Measurements from ENCODE around the gene STAT5B.

Gene STAT5B

DNA sequence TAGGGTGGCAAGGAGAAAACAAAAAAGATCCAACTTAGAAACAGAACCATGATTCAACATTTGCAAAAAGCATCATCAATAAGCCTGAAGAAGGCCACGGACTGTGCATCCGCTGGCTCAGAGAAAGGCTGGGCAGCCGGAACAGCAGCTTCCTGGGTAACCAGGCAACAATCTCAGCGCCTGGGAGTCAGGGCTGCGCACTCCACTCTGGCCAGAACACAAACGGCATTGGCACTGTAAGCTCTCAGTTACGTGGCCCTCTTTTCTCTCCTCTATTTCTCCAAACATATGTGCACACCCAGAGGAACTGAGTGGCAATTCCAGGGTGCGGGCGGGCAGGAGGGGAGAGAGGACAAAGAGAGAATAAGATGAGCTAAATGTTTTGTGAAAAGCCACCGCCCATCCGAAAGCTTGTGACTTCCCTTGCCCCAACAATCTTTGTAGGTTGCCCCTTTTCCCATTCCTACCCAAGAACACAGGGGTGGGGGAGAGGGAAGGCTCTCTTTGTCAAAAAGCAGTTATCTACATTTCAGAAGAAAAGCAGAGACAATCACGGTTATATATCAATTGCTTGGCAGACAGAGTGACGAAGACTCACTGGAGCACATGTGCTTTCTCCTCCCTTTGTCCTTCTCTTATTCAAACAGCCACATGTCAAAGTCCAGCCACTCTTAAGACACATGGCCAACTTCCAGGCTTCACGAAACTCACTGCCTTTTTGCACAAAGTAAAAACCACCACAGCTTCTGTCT, 75.3 kb downstream of the STAT5B start:
- H3K23ac ChIP-seq (ENCODE audit: low read length in 2 of 2) = no peak overlapping the region
- H4K8ac ChIP-seq (ENCODE audit: low read length) = no peak overlapping the region
- no peak overlapping the region for H2AFZ ChIP-seq (ENCODE audit: low read depth, low read length)
- peak overlapping the region; percentile 29 for H3K9ac ChIP-seq (ENCODE audit: low read length)
- H2BK15ac ChIP-seq (ENCODE audit: low read depth, poor library complexity, severe bottlenecking) = no peak overlapping the region
- no peaks in the 10 kb centered on the region for H3K4me1 ChIP-seq (ENCODE audit: control insufficient read depth, insufficient read depth, low read depth, low read length)
- no peak overlapping the region for H2BK12ac ChIP-seq (ENCODE audit: low read length in 2 of 2)
- H2AK5ac ChIP-seq (ENCODE audit: low read length, severe bottlenecking) = no peak overlapping the region
- no peak overlapping the region for H2BK5ac ChIP-seq (ENCODE audit: low read depth, low read length, poor library complexity, severe bottlenecking)
- H4K91ac ChIP-seq (ENCODE audit: low read length) = no peak overlapping the region
- peaks cover 35 to 62% of the 10 kb centered on the region in 2 experiments for H3K36me3 ChIP-seq (ENCODE audit: control insufficient read depth in 1 of 2, insufficient read depth in 2 of 2, low read depth in 1 of 2, low read length in 2 of 2)
- no peaks in the 10 kb centered on the region for H3K9me3 ChIP-seq (ENCODE audit: control insufficient read depth, low read length)
- no peak overlapping the region for H3K4me2 ChIP-seq (ENCODE audit: low read length, poor library complexity, severe bottlenecking)
- H3K14ac ChIP-seq (ENCODE audit: low read length in 2 of 2) = no peak overlapping the region
- H3K27me3 ChIP-seq (ENCODE audit: control insufficient read depth in 1 of 2, insufficient read depth in 1 of 2, low read length in 2 of 2) = no peaks in the 10 kb centered on the region
- DNase-seq = no peak
- H3K18ac ChIP-seq (ENCODE audit: low read depth in 1 of 2, low read length in 2 of 2) = no peak overlapping the region
- no peak overlapping the region for H2BK120ac ChIP-seq (ENCODE audit: low read depth, low read length)
- no peak overlapping the region for H3K4ac ChIP-seq (ENCODE audit: low read depth in 1 of 2, low read length in 2 of 2)
- 94% methylated on average over 10 of the region's 14 CpGs for WGBS
- H3K79me1 ChIP-seq (replicated peaks; ENCODE audit: low read length, poor library complexity, severe bottlenecking) = peaks cover 1% of the 10 kb centered on the region
- H3K27ac ChIP-seq (ENCODE audit: low read length, poor library complexity, severe bottlenecking) = no peak overlapping the region
- H3K4me3 ChIP-seq (ENCODE audit: insufficient read depth in 1 of 2, low read depth in 1 of 2, low read length in 2 of 2) = no peak overlapping the region

DNA sequence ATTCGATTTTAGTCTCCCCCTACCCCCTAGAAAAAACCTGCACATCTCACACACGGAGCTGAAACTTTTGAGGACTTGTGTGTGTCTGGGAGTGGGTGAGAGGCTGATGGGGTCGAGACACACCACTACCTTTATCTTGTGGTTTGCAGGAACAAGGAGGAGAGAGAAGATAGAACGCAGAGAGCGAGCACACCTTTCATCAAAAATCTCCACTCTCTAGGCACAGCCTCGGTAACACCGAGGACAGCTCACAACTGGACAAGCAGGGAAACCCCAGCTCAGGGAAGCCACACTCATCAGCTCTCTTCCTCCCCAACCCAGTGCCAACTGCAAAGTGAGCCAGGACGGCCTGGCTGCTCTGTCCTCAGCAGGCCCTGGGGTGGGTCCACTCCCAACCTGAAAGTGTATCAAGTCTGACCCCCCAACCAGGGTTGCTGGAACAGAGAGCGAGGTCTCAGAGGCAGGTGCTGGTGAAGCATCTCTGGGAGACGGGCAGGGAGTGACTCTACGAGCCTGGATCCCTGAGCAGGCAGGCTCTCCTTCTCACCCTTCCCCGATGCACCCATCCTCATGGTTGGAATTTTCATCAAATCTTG, 76.7 kb downstream of the STAT5B start:
- Histone ChIP-seq H3K4me1 (ENCODE audit: control insufficient read depth, insufficient read depth, low read depth, low read length) (peaks cover under 1% of the 10 kb centered on the region), H3K4me3 (ENCODE audit: insufficient read depth in 1 of 2, low read depth in 1 of 2, low read length in 2 of 2) (no peak overlapping the region), H3K14ac (ENCODE audit: low read length in 2 of 2) (no peak overlapping the region), H2BK120ac (ENCODE audit: low read depth, low read length) (no peak overlapping the region), H2BK12ac (ENCODE audit: low read length in 2 of 2) (no peak overlapping the region), H4K8ac (ENCODE audit: low read length) (no peak overlapping the region), H3K4ac (ENCODE audit: low read depth in 1 of 2, low read length in 2 of 2) (no peak overlapping the region), H2BK15ac (ENCODE audit: low read depth, poor library complexity, severe bottlenecking) (no peak overlapping the region), H3K9ac (ENCODE audit: low read length) (no peak overlapping the region), H2BK5ac (ENCODE audit: low read depth, low read length, poor library complexity, severe bottlenecking) (no peak overlapping the region), H3K27me3 (ENCODE audit: control insufficient read depth in 1 of 2, insufficient read depth in 1 of 2, low read length in 2 of 2) (no peaks in the 10 kb centered on the region), H3K18ac (ENCODE audit: low read depth in 1 of 2, low read length in 2 of 2) (no peak overlapping the region), H3K9me3 (ENCODE audit: control insufficient read depth, low read length) (no peaks in the 10 kb centered on the region), H2AK5ac (ENCODE audit: low read length, severe bottlenecking) (no peak overlapping the region), H3K4me2 (ENCODE audit: low read length, poor library complexity, severe bottlenecking) (no peak overlapping the region), H3K79me1 (replicated peaks; ENCODE audit: low read length, poor library complexity, severe bottlenecking) (peaks cover 1% of the 10 kb centered on the region), H3K36me3 (ENCODE audit: control insufficient read depth in 1 of 2, insufficient read depth in 2 of 2, low read depth in 1 of 2, low read length in 2 of 2) (peaks cover 33 to 51% of the 10 kb centered on the region in 2 experiments), H3K27ac (ENCODE audit: low read length, poor library complexity, severe bottlenecking) (no peak overlapping the region), H3K23ac (ENCODE audit: low read length in 2 of 2) (peak overlapping the region in 1 of 2 experiments; percentile 90), H4K91ac (ENCODE audit: low read length) (no peak overlapping the region), H2AFZ (ENCODE audit: low read depth, low read length) (no peak overlapping the region)
- WGBS = 95% methylated on average over 3 of the region's 12 CpGs
- DNase-seq = no peak

GRCh38 chr17:42198897-42199296, 77.3 kb downstream of the STAT5B start:
- H3K4me1 ChIP-seq (ENCODE audit: control insufficient read depth, insufficient read depth, low read depth, low read length) = peaks cover 6% of the 10 kb centered on the region
- no peak overlapping the region for H4K91ac ChIP-seq (ENCODE audit: low read length)
- no peak overlapping the region for H3K18ac ChIP-seq (ENCODE audit: low read depth in 1 of 2, low read length in 2 of 2)
- no peak overlapping the region for H3K4me2 ChIP-seq (ENCODE audit: low read length, poor library complexity, severe bottlenecking)
- no peak overlapping the region for H3K14ac ChIP-seq (ENCODE audit: low read length in 2 of 2)
- no peak overlapping the region for H2BK120ac ChIP-seq (ENCODE audit: low read depth, low read length)
- no peak overlapping the region for H3K23ac ChIP-seq (ENCODE audit: low read length in 2 of 2)
- H3K4me3 ChIP-seq (ENCODE audit: insufficient read depth in 1 of 2, low read depth in 1 of 2, low read length in 2 of 2) = no peak overlapping the region
- H3K9me3 ChIP-seq (ENCODE audit: control insufficient read depth, low read length) = no peaks in the 10 kb centered on the region
- no peak overlapping the region for H2BK5ac ChIP-seq (ENCODE audit: low read depth, low read length, poor library complexity, severe bottlenecking)
- DNase-seq = no peak
- H3K27me3 ChIP-seq (ENCODE audit: control insufficient read depth in 1 of 2, insufficient read depth in 1 of 2, low read length in 2 of 2) = no peaks in the 10 kb centered on the region
- 86% methylated on average over 4 of the region's 4 CpGs for WGBS
- H2AK5ac ChIP-seq (ENCODE audit: low read length, severe bottlenecking) = no peak overlapping the region
- peaks cover 1% of the 10 kb centered on the region for H3K79me1 ChIP-seq (replicated peaks; ENCODE audit: low read length, poor library complexity, severe bottlenecking)
- H4K8ac ChIP-seq (ENCODE audit: low read length) = no peak overlapping the region
- H3K9ac ChIP-seq (ENCODE audit: low read length) = no peak overlapping the region
- H3K4ac ChIP-seq (ENCODE audit: low read depth in 1 of 2, low read length in 2 of 2) = no peak overlapping the region
- peaks cover 31 to 45% of the 10 kb centered on the region in 2 experiments for H3K36me3 ChIP-seq (ENCODE audit: control insufficient read depth in 1 of 2, insufficient read depth in 2 of 2, low read depth in 1 of 2, low read length in 2 of 2)
- no peak overlapping the region for H2AFZ ChIP-seq (ENCODE audit: low read depth, low read length)
- H2BK12ac ChIP-seq (ENCODE audit: low read length in 2 of 2) = no peak overlapping the region
- no peak overlapping the region for H2BK15ac ChIP-seq (ENCODE audit: low read depth, poor library complexity, severe bottlenecking)
- no peak overlapping the region for H3K27ac ChIP-seq (ENCODE audit: low read length, poor library complexity, severe bottlenecking)

DNA sequence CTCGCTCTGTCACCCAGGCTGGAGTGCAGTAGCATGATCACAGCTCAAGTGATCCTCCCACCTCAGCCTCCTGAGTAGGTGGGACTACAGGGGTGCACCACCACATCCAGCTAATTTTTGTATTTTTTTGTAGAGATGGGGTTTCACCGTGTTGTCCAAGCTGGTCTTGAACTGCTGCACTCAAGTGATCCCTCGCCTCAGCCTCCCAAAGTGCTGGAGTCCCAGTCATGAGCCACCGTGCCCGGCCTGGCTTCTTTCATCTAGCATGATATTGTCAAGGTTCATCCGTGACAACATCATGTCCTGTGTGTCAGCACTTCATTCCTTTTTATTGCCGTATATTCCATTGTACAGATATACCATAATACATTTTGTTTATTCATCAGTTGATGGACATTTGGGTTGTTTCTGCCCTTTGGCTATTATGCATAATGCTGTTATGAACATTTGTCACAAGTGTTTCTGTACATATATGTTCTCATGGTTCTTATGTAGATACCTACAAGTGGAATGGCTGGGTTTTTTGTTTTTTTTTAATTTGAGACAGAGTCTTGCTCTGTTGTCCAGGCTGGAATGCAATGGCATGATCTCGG, 78.5 kb downstream of the STAT5B start:
- no peak overlapping the region for H3K4me3 ChIP-seq (ENCODE audit: insufficient read depth in 1 of 2, low read depth in 1 of 2, low read length in 2 of 2)
- H3K9me3 ChIP-seq (ENCODE audit: control insufficient read depth, low read length) = no peaks in the 10 kb centered on the region
- H2AFZ ChIP-seq (ENCODE audit: low read depth, low read length) = no peak overlapping the region
- peaks cover 1% of the 10 kb centered on the region for H3K79me1 ChIP-seq (replicated peaks; ENCODE audit: low read length, poor library complexity, severe bottlenecking)
- no peaks in the 10 kb centered on the region for H3K27me3 ChIP-seq (ENCODE audit: control insufficient read depth in 1 of 2, insufficient read depth in 1 of 2, low read length in 2 of 2)
- peaks cover 6% of the 10 kb centered on the region for H3K4me1 ChIP-seq (ENCODE audit: control insufficient read depth, insufficient read depth, low read depth, low read length)
- no peak overlapping the region for H2BK120ac ChIP-seq (ENCODE audit: low read depth, low read length)
- no peak overlapping the region for H3K23ac ChIP-seq (ENCODE audit: low read length in 2 of 2)
- no peak overlapping the region for H2AK5ac ChIP-seq (ENCODE audit: low read length, severe bottlenecking)
- no peak for DNase-seq
- H3K27ac ChIP-seq (ENCODE audit: low read length, poor library complexity, severe bottlenecking) = no peak overlapping the region
- no peak overlapping the region for H2BK12ac ChIP-seq (ENCODE audit: low read length in 2 of 2)
- H4K91ac ChIP-seq (ENCODE audit: low read length) = no peak overlapping the region
- WGBS = 96% methylated on average over 6 of the region's 8 CpGs
- H3K14ac ChIP-seq (ENCODE audit: low read length in 2 of 2) = no peak overlapping the region
- H3K18ac ChIP-seq (ENCODE audit: low read depth in 1 of 2, low read length in 2 of 2) = no peak overlapping the region
- H3K36me3 ChIP-seq (ENCODE audit: control insufficient read depth in 1 of 2, insufficient read depth in 2 of 2, low read depth in 1 of 2, low read length in 2 of 2) = peaks cover 27 to 38% of the 10 kb centered on the region in 2 experiments
- no peak overlapping the region for H3K4ac ChIP-seq (ENCODE audit: low read depth in 1 of 2, low read length in 2 of 2)
- H4K8ac ChIP-seq (ENCODE audit: low read length) = no peak overlapping the region
- H3K9ac ChIP-seq (ENCODE audit: low read length) = no peak overlapping the region
- H2BK15ac ChIP-seq (ENCODE audit: low read depth, poor library complexity, severe bottlenecking) = no peak overlapping the region
- H2BK5ac ChIP-seq (ENCODE audit: low read depth, low read length, poor library complexity, severe bottlenecking) = no peak overlapping the region
- no peak overlapping the region for H3K4me2 ChIP-seq (ENCODE audit: low read length, poor library complexity, severe bottlenecking)
